Embryonic facial prominence (tissue), 1 donor: ENCODE data around the gene DALRD3.

ENCODE experiments used
- DNase-seq: peaks from one replicate; pipeline ENCODE4 v3.0.0-alpha.2; 2016; ENCODE audit errors: extremely low spot score

The DALRD3 gene

GRCh38 chr3:49005998-49006397 lies 12.4 kb downstream of the DALRD3 start:
- no peak for DNase-seq

- no peak for DNase-seq
These were observed 13.1 kb downstream of the DALRD3 start for GRCh38 chr3:49005303-49005680.

GRCh38 chr3:49004352-49005302 lies 13.8 kb downstream of the DALRD3 start:
- no peak for DNase-seq

- DNase-seq = no peak
These were observed 17.2 kb downstream of the DALRD3 start for GRCh38 chr3:49001155-49001554.

GRCh38 chr3:48999085-48999858 lies 19.1 kb downstream of the DALRD3 start:
- no peak for DNase-seq

- DNase-seq = no peak
These were observed 20.4 kb downstream of the DALRD3 start for GRCh38 chr3:48997714-48998637.

GRCh38 chr3:48997102-48997635 lies 21.2 kb downstream of the DALRD3 start:
- no peak for DNase-seq

GRCh38 chr3:48996640-48997039 lies 21.7 kb downstream of the DALRD3 start:
- DNase-seq = no peak

GRCh38 chr3:48993834-48994233 lies 24.5 kb downstream of the DALRD3 start:
- DNase-seq = no peak

GRCh38 chr3:48991851-48992545 lies 26.4 kb downstream of the DALRD3 start:
- no peak for DNase-seq

GRCh38 chr3:48990636-48991469 lies 27.5 kb downstream of the DALRD3 start:
- no peak for DNase-seq

- peak; percentile 74 for DNase-seq
These were observed 28.4 kb downstream of the DALRD3 start, which contains the start of gene P4HTM for GRCh38 chr3:48989796-48990635. Gene P4HTM (plus strand): TSS chr3:48990241. CDS start chr3:48990257, 16 bp downstream.

GRCh38 chr3:48989126-48989795 lies 29.1 kb downstream of the DALRD3 start:
- DNase-seq = no peak

GRCh38 chr3:48985831-48986376 lies 32.5 kb downstream of the DALRD3 start:
- no peak for DNase-seq

GRCh38 chr3:48984663-48985062 lies 33.7 kb downstream of the DALRD3 start:
- DNase-seq = no peak

GRCh38 chr3:48983096-48983495 lies 35.3 kb downstream of the DALRD3 start:
- DNase-seq = no peak

GRCh38 chr3:48982686-48983085 lies 35.7 kb downstream of the DALRD3 start:
- DNase-seq = no peak

GRCh38 chr3:48982016-48982415 lies 36.4 kb downstream of the DALRD3 start:
- no peak for DNase-seq
